H1 (cell line): ENCODE data around the gene GALNT11. TPM values are rescaled to one million over a fixed set of nuclear protein-coding genes. Genes with fewer than 3 reads are reported as not detected.

Source experiments
- CTCF ChIA-PET: fragments of 300-600 bp; sonication (Branson Sonifier 250); formaldehyde crosslinking; loops from one replicate; lab custom pipeline; 2021; ENCODE audit not compliant: partially characterized antibody; lab: Charles Lee
- POLR2A ChIA-PET: fragments of 300-600 bp; sonication (Branson Sonifier 250); formaldehyde crosslinking; loops from one replicate; lab custom pipeline; 2021; ENCODE audit warnings: inconsistent platforms; ENCODE audit not compliant: partially characterized antibody; lab: Charles Lee
- DNase-seq, 2 experiments: peaks; one replicate each; pipeline versions ENCODE4 v3.0.0 to v3.0.0-alpha.2; 2010 to 2022; ENCODE audit warnings: low spot score in 2 of 2, low read depth in 1 of 2, mixed read lengths in 1 of 2
- FAIRE-seq: peaks from 2 replicates; lab custom pipeline; 2011; peaks lifted over from hg19 to GRCh38; lab: Jason Lieb, UNC
- H2AFZ ChIP-seq: 2 replicates; pipeline ENCODE4 v1.8.1; 2012; ENCODE audit warnings: low read length, inconsistent platforms
- H2AK5ac ChIP-seq: 2 replicates; pipeline ENCODE4 v1.6.1; 2013; ENCODE audit warnings: low read depth, low read length
- H2BK120ac ChIP-seq: replicated peaks from 2 replicates; pipeline ENCODE3; 2013; ENCODE audit warnings: low read depth, low read length, inconsistent platforms
- H2BK12ac ChIP-seq: 2 replicates; pipeline ENCODE4 v1.6.1; 2013; ENCODE audit warnings: low read depth, low read length
- H2BK15ac ChIP-seq: 2 replicates; pipeline ENCODE4 v1.6.1; 2013; ENCODE audit warnings: low read length
- H2BK20ac ChIP-seq: 2 replicates; pipeline ENCODE4 v1.6.1; 2013; ENCODE audit warnings: low read length
- H2BK5ac ChIP-seq: 2 replicates; pipeline ENCODE4 v1.6.1; 2013; ENCODE audit warnings: low read depth, low read length
- H3K14ac ChIP-seq: 2 replicates; pipeline ENCODE4 v1.6.1; 2013; ENCODE audit warnings: inconsistent platforms; ENCODE audit not compliant: insufficient read length
- H3K18ac ChIP-seq: 2 replicates; pipeline ENCODE4 v1.6.1; 2013; ENCODE audit warnings: low read length; ENCODE audit errors: extremely low read depth
- H3K23ac ChIP-seq: 2 replicates; pipeline ENCODE4 v1.6.1; 2013; ENCODE audit warnings: inconsistent platforms; ENCODE audit not compliant: insufficient read length
- H3K23me2 ChIP-seq: 2 replicates; pipeline ENCODE4 v1.6.1; 2013; ENCODE audit warnings: low read depth, low read length
- H3K27ac ChIP-seq: 2 replicates; pipeline ENCODE4 v1.6.1; 2011; ENCODE audit warnings: low read depth, low read length, inconsistent platforms
- H3K27me3 ChIP-seq, 4 experiments: replicated peaks in 1 of 4; 1 replicate in 1 of 4; 2 replicates in 3 of 4; pipeline versions ENCODE4 v1.6.1 to v1.8.1; 2011 to 2013; ENCODE audit warnings: low read length in 3 of 4, mild to moderate bottlenecking in 3 of 4, inconsistent platforms in 2 of 4, mixed read lengths in 2 of 4, moderate library complexity in 1 of 4; ENCODE audit not compliant: control insufficient read depth in 3 of 4, insufficient read depth in 3 of 4; ENCODE audit errors: extremely low read depth in 1 of 4
- H3K36me3 ChIP-seq, 4 experiments: 2 replicates each; pipeline versions ENCODE4 v1.6.1 to v1.8.1; 2011 to 2013; ENCODE audit warnings: mild to moderate bottlenecking in 4 of 4, low read length in 3 of 4, moderate library complexity in 2 of 4, control low read depth in 1 of 4, inconsistent platforms in 1 of 4; ENCODE audit not compliant: insufficient read depth in 4 of 4, control insufficient read depth in 2 of 4
- H3K4ac ChIP-seq: replicated peaks from 2 replicates; pipeline ENCODE3; 2013; ENCODE audit warnings: low read length, low read depth, mixed read lengths, inconsistent platforms; ENCODE audit not compliant: insufficient read length
- H3K4me1 ChIP-seq, 4 experiments: replicated peaks in 1 of 4; 1 replicate in 1 of 4; 2 replicates in 3 of 4; pipeline versions ENCODE4 v1.6.1 to v1.8.1; 2011 to 2013; ENCODE audit warnings: low read length in 3 of 4, inconsistent platforms in 2 of 4, mixed read lengths in 1 of 4; ENCODE audit not compliant: insufficient read depth in 4 of 4, control insufficient read depth in 3 of 4
- H3K4me2 ChIP-seq, 2 experiments: 2 replicates each; pipeline versions ENCODE4 v1.6.1 to v1.8.1; 2011 to 2013; ENCODE audit warnings: low read depth in 2 of 2, low read length in 2 of 2, control low read depth in 1 of 2, inconsistent platforms in 1 of 2, mild to moderate bottlenecking in 1 of 2; ENCODE audit not compliant: insufficient read depth in 1 of 2
- H3K4me3 ChIP-seq, 4 experiments: fragments of 200-600, 300-600 bp in 1 of 4; sonication (generic), shearing (Covaris generic), sonication (Bioruptor Twin) in 1 of 4; 2 replicates each; pipeline versions ENCODE4 v1.5.1 to v1.8.1; 2011 to 2016; ENCODE audit warnings: low read length in 4 of 4, low read depth in 3 of 4, control low read depth in 2 of 4, inconsistent platforms in 2 of 4, mild to moderate bottlenecking in 2 of 4, mixed read lengths in 1 of 4, moderate library complexity in 1 of 4; ENCODE audit not compliant: insufficient read depth in 2 of 4; ENCODE audit errors: extremely low read depth in 1 of 4
- H3K56ac ChIP-seq: replicated peaks from 2 replicates; pipeline ENCODE3; 2013; ENCODE audit warnings: low read depth, mild to moderate bottlenecking, mixed read lengths, low read length, inconsistent platforms; ENCODE audit not compliant: insufficient read length
- H3K79me1 ChIP-seq: 2 replicates; pipeline ENCODE4 v1.6.1; 2013; ENCODE audit warnings: low read depth, low read length, control low read depth
- H3K79me2 ChIP-seq, 2 experiments: 2 replicates each; pipeline versions ENCODE4 v1.6.1 to v1.8.1; 2012 to 2013; ENCODE audit warnings: low read length in 2 of 2, mild to moderate bottlenecking in 2 of 2, inconsistent platforms in 1 of 2; ENCODE audit not compliant: insufficient read depth in 2 of 2, control insufficient read depth in 1 of 2
- H3K9ac ChIP-seq, 4 experiments: replicated peaks in 1 of 4; 1 replicate in 1 of 4; 2 replicates in 3 of 4; pipeline versions ENCODE4 v1.6.1 to v1.8.1; 2011 to 2013; ENCODE audit warnings: low read depth in 3 of 4, low read length in 3 of 4, control low read depth in 2 of 4, mild to moderate bottlenecking in 2 of 4, moderate library complexity in 2 of 4, inconsistent platforms in 1 of 4; ENCODE audit errors: extremely low read depth in 1 of 4
- H3K9me3 ChIP-seq, 2 experiments: 2 replicates each; pipeline versions ENCODE4 v1.6.1 to v1.8.1; 2012 to 2013; ENCODE audit warnings: mild to moderate bottlenecking in 2 of 2, moderate library complexity in 2 of 2, control low read depth in 1 of 2, inconsistent platforms in 1 of 2, low read depth in 1 of 2, low read length in 1 of 2, mixed read lengths in 1 of 2; ENCODE audit not compliant: insufficient read depth in 2 of 2
- H4K20me1 ChIP-seq, 2 experiments: replicated peaks in 1 of 2; 2 replicates each; pipeline versions ENCODE3 to v1.8.1; 2011 to 2013; ENCODE audit warnings: inconsistent platforms in 2 of 2, low read length in 2 of 2, mild to moderate bottlenecking in 1 of 2; ENCODE audit not compliant: insufficient read depth in 2 of 2, control insufficient read depth in 1 of 2
- H4K5ac ChIP-seq: 2 replicates; pipeline ENCODE4 v1.6.1; 2013; ENCODE audit warnings: low read length, low read depth, mixed read lengths, inconsistent platforms; ENCODE audit not compliant: insufficient read length
- H4K8ac ChIP-seq: 2 replicates; pipeline ENCODE4 v1.8.0; 2013; ENCODE audit warnings: mild to moderate bottlenecking, moderate library complexity, low read length, inconsistent platforms; ENCODE audit not compliant: insufficient read depth; ENCODE audit errors: extremely low read depth
- H4K91ac ChIP-seq: replicated peaks from 2 replicates; pipeline ENCODE3; 2013; ENCODE audit warnings: low read length, mixed read lengths, inconsistent platforms; ENCODE audit not compliant: insufficient read length
- CREB1 ChIP-seq: IDR thresholded peaks from 2 replicates; pipeline ENCODE4 v1.6.1; 2012; ENCODE audit warnings: inconsistent platforms
- FOSL1 ChIP-seq: IDR thresholded peaks from 2 replicates; pipeline ENCODE4 v1.6.1; 2011; ENCODE audit warnings: mild to moderate bottlenecking, low read depth, low read length, moderate library complexity; ENCODE audit not compliant: insufficient read depth
- KDM1A ChIP-seq: fragments of 200-600, 300-600 bp; sonication (generic); IDR thresholded peaks from 2 replicates; pipeline ENCODE4 v1.7.1; 2016; ENCODE audit warnings: mild to moderate bottlenecking, low read length, borderline replicate concordance
- NANOG ChIP-seq: IDR thresholded peaks from 2 replicates; pipeline ENCODE4 v1.6.1; 2011; ENCODE audit warnings: low read length, low read depth, mild to moderate bottlenecking, inconsistent platforms; ENCODE audit not compliant: insufficient read depth, poor library complexity, severe bottlenecking
- POU5F1 ChIP-seq: IDR thresholded peaks from 2 replicates; pipeline ENCODE4 v1.6.1; 2011; ENCODE audit warnings: low read depth, mild to moderate bottlenecking, low read length, moderate library complexity
- RFX5 ChIP-seq: IDR thresholded peaks from 2 replicates; pipeline ENCODE4 v1.6.1; 2011; ENCODE audit warnings: low read depth, low read length, improper control_type of control experiment, borderline replicate concordance
- RNF2 ChIP-seq: fragments of 200-900, 300-1000 bp; sonication (generic); IDR thresholded peaks from 2 replicates; pipeline ENCODE4 v1.7.1; 2016; ENCODE audit warnings: borderline replicate concordance, low read depth, mild to moderate bottlenecking, antibody characterized with exemption, low read length; ENCODE audit not compliant: poor library complexity, severe bottlenecking; ENCODE audit errors: missing control alignments
- RXRA ChIP-seq: IDR thresholded peaks from 2 replicates; pipeline ENCODE4 v1.6.1; 2011; ENCODE audit warnings: low read depth, mild to moderate bottlenecking, low read length, moderate library complexity; ENCODE audit not compliant: insufficient read depth
- SIX5 ChIP-seq: IDR thresholded peaks from 2 replicates; pipeline ENCODE4 v1.6.1; 2011; ENCODE audit warnings: mild to moderate bottlenecking, low read depth, low read length
- SP4 ChIP-seq: IDR thresholded peaks from 2 replicates; pipeline ENCODE4 v1.6.1; 2012; ENCODE audit warnings: low read length, inconsistent platforms
- TBP ChIP-seq: IDR thresholded peaks from 2 replicates; pipeline ENCODE4 v1.6.1; 2011; ENCODE audit warnings: low read depth, low read length, improper control_type of control experiment
- WGBS, 2 experiments: shearing (Covaris generic) in 1 of 2; methylation state at CpG; one replicate each; pipeline versions ENCODE4 v1.1.6 to v1.1.7; 2013 to 2015; ENCODE audit warnings: low lambda C conversion rate in 2 of 2, mixed read lengths in 2 of 2, inconsistent platforms in 1 of 2, low coverage in 1 of 2, missing lambda C conversion rate in 1 of 2; ENCODE audit not compliant: insufficient replicate concordance in 2 of 2, insufficient coverage in 1 of 2, insufficient read length in 1 of 2; ENCODE audit errors: extremely low coverage in 1 of 2, missing lambda C conversion rate in 1 of 2; 5-methylcytosine and 5-hydroxymethylcytosine counted together
- polyA plus RNA-seq, 7 experiments: library from polyadenylated mRNA; depleted of rRNA in 3 of 7; stranded (reverse) in 5 of 7; unstranded in 2 of 7; fragments of >200 nt in 5 of 7; fragments of 200-250 nt in 2 of 7; gene quantifications; 1 replicate in 5 of 7; 2 replicates in 1 of 7; 4 replicates in 1 of 7; pipeline versions ENCODE4 v1.2.1 to v1.2.3, GENCODE V29; 2011 to 2013; ENCODE audit warnings: missing spikeins in 2 of 7, mixed read lengths in 2 of 7
- total RNA-seq: library from RNA; stranded (reverse); fragmentation: NEBNext Ultra II Directional; extraction: Animal tissue kit (Norgen Biotek cat#: 25700); gene quantifications from 2 replicates; pipeline ENCODE4 v1.2.1, GENCODE V29; 2021
- TF ChIP-seq, protein P1 (sequence below): IDR thresholded peaks from 2 replicates; pipeline ENCODE4 v1.6.1; 2011; ENCODE audit warnings: low read length, improper control_type of control experiment

Gene GALNT11
- total and polyA plus RNA-seq, 2 of the 8 experiments (the other 6 are each of a cell fraction or from before 2014, with no cell fraction given) = 20.5 to 23.2 TPM

DNA sequence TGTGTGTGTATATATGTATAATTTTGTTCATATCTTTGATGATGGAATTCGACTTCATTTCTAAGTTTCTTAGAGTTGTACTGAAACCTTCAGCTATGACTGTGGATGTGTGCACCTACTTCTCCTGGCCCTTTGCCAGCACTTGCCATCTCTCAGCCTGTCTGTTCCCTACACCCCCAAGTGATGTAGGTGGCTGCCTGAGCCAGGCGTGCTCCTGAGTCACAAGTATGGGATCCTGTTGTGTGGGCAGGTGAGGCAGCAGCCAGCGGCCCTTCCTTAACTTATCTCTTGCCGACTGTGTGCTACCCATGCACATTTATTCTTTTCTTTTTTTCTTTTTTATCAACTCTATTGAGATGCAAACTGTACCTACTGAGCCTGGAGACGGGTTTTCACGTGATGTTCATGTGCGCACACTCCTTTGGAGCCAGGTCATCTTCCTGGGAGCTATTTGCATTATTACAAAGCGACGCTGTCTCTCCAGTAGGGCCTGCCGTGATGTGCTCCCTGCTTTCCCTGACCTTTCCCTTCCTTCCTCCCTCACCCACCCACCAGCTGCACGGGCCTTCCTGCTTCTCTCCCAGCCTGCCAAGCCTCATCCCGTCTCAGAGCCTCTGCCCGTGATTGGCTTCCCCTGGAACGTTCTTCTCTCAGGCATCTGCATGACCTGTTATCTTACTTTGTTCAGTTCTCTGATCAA, 31.3 kb upstream of the GALNT11 start:
- no peak overlapping the region for H3K27ac ChIP-seq
- H4K91ac ChIP-seq = peak overlapping the region; percentile 15
- H3K56ac ChIP-seq = no peak overlapping the region
- H2AK5ac ChIP-seq = no peak overlapping the region
- H3K4me2 ChIP-seq = no peak overlapping the region
- no peak overlapping the region for H2BK120ac ChIP-seq
- H4K8ac ChIP-seq = no peak overlapping the region
- FAIRE-seq (no peak), DNase-seq (no peak)
- H4K20me1 ChIP-seq = no peaks in the 10 kb centered on the region
- H3K9ac ChIP-seq = no peak overlapping the region
- H2BK20ac ChIP-seq = no peak overlapping the region
- H3K4me1 ChIP-seq = peaks cover 0 to 4% (median 3%) of the 10 kb centered on the region in 4 experiments; a peak in 4 of 7 replicates
- WGBS, 2 experiments = 62% methylated on average over 14 of the region's 14 CpGs; no CpG with 5 or more reads in 1 of the 2 experiments
- no peak overlapping the region for H3K4me3 ChIP-seq
- H3K14ac ChIP-seq = no peak overlapping the region
- H3K23me2 ChIP-seq = no peaks in the 10 kb centered on the region
- ChIA-PET CTCF (interaction anchor here (1.2 to 1.6 kb wide), 2 partner anchors 8 to 81 kb away, joined by 3 read pairs; no protein-coding TSS in a partner anchor), POLR2A (no interaction called here)
- no peaks in the 10 kb centered on the region for H3K9me3 ChIP-seq
- no peak overlapping the region for H3K4ac ChIP-seq
- H2BK12ac ChIP-seq = no peak overlapping the region
- H3K79me2 ChIP-seq = no peaks in the 10 kb centered on the region
- no peak overlapping the region for H3K23ac ChIP-seq
- no peaks in the 10 kb centered on the region for H3K79me1 ChIP-seq
- H2AFZ ChIP-seq = peak overlapping the region; percentile 64
- no peaks in the 10 kb centered on the region for H3K36me3 ChIP-seq
- H2BK15ac ChIP-seq = no peak overlapping the region
- H4K5ac ChIP-seq = no peak overlapping the region
- no peak overlapping the region for H3K18ac ChIP-seq
- H3K27me3 ChIP-seq = no peaks in the 10 kb centered on the region
- no peak overlapping the region; the same call in none of the 2 replicates for H2BK5ac ChIP-seq
- TF ChIP-seq FOSL1 = no peak
- no peak for TF ChIP-seq RNF2
- TF ChIP-seq CREB1 = no peak
- TF ChIP-seq RFX5 = no peak
- no peak for TF ChIP-seq SIX5
- no peak for TF ChIP-seq NANOG
- TF ChIP-seq SP4 = no peak
- TF ChIP-seq, protein P1, sequence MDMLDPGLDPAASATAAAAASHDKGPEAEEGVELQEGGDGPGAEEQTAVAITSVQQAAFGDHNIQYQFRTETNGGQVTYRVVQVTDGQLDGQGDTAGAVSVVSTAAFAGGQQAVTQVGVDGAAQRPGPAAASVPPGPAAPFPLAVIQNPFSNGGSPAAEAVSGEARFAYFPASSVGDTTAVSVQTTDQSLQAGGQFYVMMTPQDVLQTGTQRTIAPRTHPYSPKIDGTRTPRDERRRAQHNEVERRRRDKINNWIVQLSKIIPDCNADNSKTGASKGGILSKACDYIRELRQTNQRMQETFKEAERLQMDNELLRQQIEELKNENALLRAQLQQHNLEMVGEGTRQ = no peak
- TF ChIP-seq RXRA = no peak
- no peak for TF ChIP-seq POU5F1
- TF ChIP-seq KDM1A = no peak
- TF ChIP-seq TBP = no peak
